Liver (tissue), 9 donors: ENCODE data around the gene CFAP97D2. TPM values are rescaled to one million over a fixed set of nuclear protein-coding genes. Genes with fewer than 3 reads are reported as not detected.

ENCODE experiments used
- DNase-seq: peaks from one replicate; pipeline ENCODE4 v3.0.0-alpha.2; 2017; ENCODE audit warnings: low spot score
- H3K27ac ChIP-seq, 2 donors: one replicate each; pipeline ENCODE4 v1.7.0; 2013; ENCODE audit warnings: inconsistent platforms in 2 of 2, low read length in 2 of 2, control low read depth in 1 of 2, low read depth in 1 of 2, mild to moderate bottlenecking in 1 of 2
- H3K27me3 ChIP-seq, 4 donors: one replicate each; pipeline versions ENCODE4 v1.6.1 to v1.7.0; 2013; ENCODE audit warnings: low read length in 3 of 4, inconsistent platforms in 1 of 4, mild to moderate bottlenecking in 1 of 4, moderate library complexity in 1 of 4; ENCODE audit not compliant: control insufficient read depth in 4 of 4, insufficient read depth in 4 of 4
- H3K36me3 ChIP-seq, 4 donors: one replicate each; pipeline versions ENCODE4 v1.6.1 to v1.7.0; 2013; ENCODE audit warnings: low read length in 3 of 4, mild to moderate bottlenecking in 3 of 4, low read depth in 1 of 4, moderate library complexity in 1 of 4; ENCODE audit not compliant: control insufficient read depth in 4 of 4, insufficient read depth in 3 of 4
- H3K4me1 ChIP-seq, 4 donors: one replicate each; pipeline versions ENCODE4 v1.6.1 to v1.7.0; 2013; ENCODE audit warnings: low read length in 3 of 4, mild to moderate bottlenecking in 3 of 4, moderate library complexity in 1 of 4; ENCODE audit not compliant: control insufficient read depth in 4 of 4, insufficient read depth in 4 of 4
- H3K4me3 ChIP-seq, 3 donors: one replicate each; pipeline versions ENCODE4 v1.6.1 to v1.7.0; 2013; ENCODE audit warnings: low read length in 3 of 3, control low read depth in 1 of 3, low read depth in 1 of 3, mild to moderate bottlenecking in 1 of 3
- H3K9ac ChIP-seq, 2 donors: one replicate each; pipeline ENCODE4 v1.7.0; 2013; ENCODE audit warnings: low read length in 2 of 2, mild to moderate bottlenecking in 2 of 2, moderate library complexity in 2 of 2, control low read depth in 1 of 2, low read depth in 1 of 2
- H3K9me3 ChIP-seq, 4 donors: one replicate each; pipeline versions ENCODE4 v1.6.1 to v1.7.0; 2013; ENCODE audit warnings: low read length in 3 of 4; ENCODE audit not compliant: control insufficient read depth in 4 of 4
- FOXA1 ChIP-seq: IDR thresholded peaks from 2 replicates; pipeline ENCODE4 v1.6.1; 2016; ENCODE audit warnings: antibody characterized with exemption
- FOXA2 ChIP-seq: IDR thresholded peaks from 2 replicates; pipeline ENCODE4 v1.6.1; 2016; ENCODE audit warnings: antibody characterized with exemption
- HNF4A ChIP-seq, 2 donors: conservative IDR thresholded peaks; 2 replicates each; pipeline ENCODE4 v1.6.1; 2016; ENCODE audit warnings: antibody characterized with exemption in 2 of 2, mild to moderate bottlenecking in 2 of 2
- JUND ChIP-seq, 2 donors: IDR thresholded peaks; 2 replicates each; pipeline ENCODE4 v1.6.1; 2016; ENCODE audit warnings: antibody characterized with exemption in 2 of 2
- NR2F2 ChIP-seq: IDR thresholded peaks from 2 replicates; pipeline ENCODE4 v1.6.1; 2016; ENCODE audit warnings: antibody characterized with exemption
- RAD21 ChIP-seq, 2 donors: IDR thresholded peaks; 2 replicates each; pipeline ENCODE4 v1.6.1; 2016; ENCODE audit warnings: antibody characterized with exemption in 2 of 2, mild to moderate bottlenecking in 2 of 2
- RXRA ChIP-seq, 2 donors: IDR thresholded peaks; 2 replicates each; pipeline ENCODE4 v1.6.1; 2017 to 2018; ENCODE audit warnings: antibody characterized with exemption in 2 of 2, mild to moderate bottlenecking in 1 of 2
- SP1 ChIP-seq: IDR thresholded peaks from 2 replicates; pipeline ENCODE4 v1.6.1; 2018; ENCODE audit warnings: antibody characterized with exemption, mild to moderate bottlenecking
- TAF1 ChIP-seq: conservative IDR thresholded peaks from 2 replicates; pipeline ENCODE4 v1.6.1; 2016; ENCODE audit warnings: antibody characterized with exemption, mild to moderate bottlenecking
- YY1 ChIP-seq: IDR thresholded peaks from 2 replicates; pipeline ENCODE4 v1.6.1; 2016; ENCODE audit warnings: antibody characterized with exemption, mild to moderate bottlenecking
- ZBTB33 ChIP-seq: IDR thresholded peaks from 2 replicates; pipeline ENCODE4 v1.6.1; 2016; ENCODE audit warnings: antibody characterized with exemption
- WGBS: extraction: QIAGEN DNeasy Blood & Tissue Kit; methylation state at CpG from one replicate; pipeline ENCODE4 v1.1.7; 2013; 5-methylcytosine and 5-hydroxymethylcytosine counted together
- polyA plus RNA-seq, 2 donors: library from polyadenylated mRNA; stranded (reverse) in 1 of 2; unstranded in 1 of 2; fragments of 200-250 nt in 1 of 2; fragments of >200 nt in 1 of 2; fragmentation: Nextera tagmentation in 1 of 2; extraction: Ambion mirVana in 1 of 2; gene quantifications; one replicate each; pipeline versions ENCODE4 v1.2.1 to v1.2.3, GENCODE V29; 2013 to 2015
- total RNA-seq, 2 donors: library from RNA; depleted of rRNA; stranded (reverse); fragments of >200 nt; gene quantifications; one replicate each; pipeline ENCODE4 v1.2.3, GENCODE V29; 2014
- TF ChIP-seq, protein P1 (sequence below): fragments of 150-350 bp; IDR thresholded peaks from 2 replicates; pipeline ENCODE4 v1.5.1; 2017; ENCODE audit warnings: improper control_type of control experiment, low read depth, low read length; ENCODE audit not compliant: missing input control
- TF ChIP-seq, protein P2 (sequence below): IDR thresholded peaks from 2 replicates; pipeline ENCODE4 v1.6.1; 2016; ENCODE audit warnings: antibody characterized with exemption
- TF ChIP-seq, protein P3 (sequence below): IDR thresholded peaks from 2 replicates; pipeline ENCODE4 v1.6.1; 2016; ENCODE audit warnings: antibody characterized with exemption
- donor health status: healthy.
- donor health status: healthy.
- donor health status: healthy.
- donor health status: healthy.
- donor health status: healthy.

Gene CFAP97D2
- total and polyA plus RNA-seq, 4 donors, result not detected

DNA sequence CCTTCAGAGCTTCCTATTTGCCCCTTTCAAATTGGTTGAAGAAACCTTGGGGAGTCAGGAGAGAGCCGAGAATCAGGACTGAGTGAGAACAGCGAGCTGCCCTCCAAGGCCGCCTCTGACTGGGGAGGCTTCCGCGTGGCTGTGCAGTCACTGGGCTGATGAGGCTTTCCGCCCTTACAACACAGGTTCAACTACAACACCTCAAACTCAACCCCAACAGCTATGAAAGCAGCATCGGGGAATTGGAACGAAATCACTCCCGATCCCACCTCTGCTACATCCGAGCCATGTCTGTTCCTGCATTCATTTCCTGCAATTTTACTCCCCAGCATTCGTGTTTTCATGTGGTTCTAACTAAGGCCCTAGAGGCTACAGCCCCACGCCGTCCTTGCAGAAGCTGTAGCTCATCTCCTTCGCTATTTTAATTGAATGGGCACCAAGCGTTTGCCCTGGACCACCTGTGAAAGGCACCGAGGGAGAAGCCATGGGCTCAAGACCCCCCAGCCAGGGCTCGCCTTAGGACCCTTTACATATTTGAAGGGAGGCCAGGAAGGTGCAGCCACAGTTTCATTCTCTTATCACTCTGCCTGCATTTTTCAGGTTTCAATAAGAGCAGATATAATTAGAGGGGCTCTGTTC is 34.3 kb upstream of the CFAP97D2 start:
- Histone ChIP-seq H3K9me3 (no peaks in the 10 kb centered on the region), H3K4me1 (no peaks in the 10 kb centered on the region), H3K36me3 (no peaks in the 10 kb centered on the region), H3K9ac (no peak overlapping the region), H3K27me3 (no peaks in the 10 kb centered on the region), H3K27ac (no peak overlapping the region), H3K4me3 (no peak overlapping the region)
- TF ChIP-seq, protein P1, sequence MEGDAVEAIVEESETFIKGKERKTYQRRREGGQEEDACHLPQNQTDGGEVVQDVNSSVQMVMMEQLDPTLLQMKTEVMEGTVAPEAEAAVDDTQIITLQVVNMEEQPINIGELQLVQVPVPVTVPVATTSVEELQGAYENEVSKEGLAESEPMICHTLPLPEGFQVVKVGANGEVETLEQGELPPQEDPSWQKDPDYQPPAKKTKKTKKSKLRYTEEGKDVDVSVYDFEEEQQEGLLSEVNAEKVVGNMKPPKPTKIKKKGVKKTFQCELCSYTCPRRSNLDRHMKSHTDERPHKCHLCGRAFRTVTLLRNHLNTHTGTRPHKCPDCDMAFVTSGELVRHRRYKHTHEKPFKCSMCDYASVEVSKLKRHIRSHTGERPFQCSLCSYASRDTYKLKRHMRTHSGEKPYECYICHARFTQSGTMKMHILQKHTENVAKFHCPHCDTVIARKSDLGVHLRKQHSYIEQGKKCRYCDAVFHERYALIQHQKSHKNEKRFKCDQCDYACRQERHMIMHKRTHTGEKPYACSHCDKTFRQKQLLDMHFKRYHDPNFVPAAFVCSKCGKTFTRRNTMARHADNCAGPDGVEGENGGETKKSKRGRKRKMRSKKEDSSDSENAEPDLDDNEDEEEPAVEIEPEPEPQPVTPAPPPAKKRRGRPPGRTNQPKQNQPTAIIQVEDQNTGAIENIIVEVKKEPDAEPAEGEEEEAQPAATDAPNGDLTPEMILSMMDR, result no peak
- TF ChIP-seq RXRA (IDR thresholded peaks at IDR 0.05) (no peak), ZBTB33 (no peak), SP1 (no peak), FOXA2 (no peak), JUND (IDR thresholded peaks at IDR 0.05) (no peak), FOXA1 (no peak)
- TF ChIP-seq, protein P2, sequence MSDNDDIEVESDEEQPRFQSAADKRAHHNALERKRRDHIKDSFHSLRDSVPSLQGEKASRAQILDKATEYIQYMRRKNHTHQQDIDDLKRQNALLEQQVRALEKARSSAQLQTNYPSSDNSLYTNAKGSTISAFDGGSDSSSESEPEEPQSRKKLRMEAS, result no peak
- TF ChIP-seq, protein P3, sequence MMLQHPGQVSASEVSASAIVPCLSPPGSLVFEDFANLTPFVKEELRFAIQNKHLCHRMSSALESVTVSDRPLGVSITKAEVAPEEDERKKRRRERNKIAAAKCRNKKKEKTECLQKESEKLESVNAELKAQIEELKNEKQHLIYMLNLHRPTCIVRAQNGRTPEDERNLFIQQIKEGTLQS, result no peak
- WGBS, result 90% methylated on average over 17 of the region's 17 CpGs
- DNase-seq, result no peak

DNA sequence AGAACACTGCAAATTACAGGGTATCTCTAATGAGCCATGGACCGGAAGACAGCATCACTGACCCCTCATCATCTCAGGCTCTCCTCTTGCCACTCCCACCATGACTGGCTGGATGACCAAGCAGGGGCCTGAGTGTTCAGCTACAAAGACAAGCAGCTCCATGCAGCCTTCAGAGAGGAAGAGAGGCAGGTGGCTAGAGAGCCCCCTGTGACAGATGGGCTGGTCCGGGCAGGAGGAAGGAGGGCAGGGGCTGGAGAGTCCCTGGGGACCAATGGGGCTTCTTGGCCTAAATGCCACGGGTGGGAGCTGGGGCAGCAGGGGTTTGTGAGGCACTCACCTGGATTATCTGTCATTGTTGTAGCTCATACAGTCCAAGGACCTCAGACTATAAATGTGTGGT is 33.8 kb upstream of the CFAP97D2 start:
- no peak for DNase-seq
- no peak overlapping the region for H3K27ac ChIP-seq
- no peaks in the 10 kb centered on the region for H3K36me3 ChIP-seq
- H3K4me1 ChIP-seq, result no peaks in the 10 kb centered on the region
- TF ChIP-seq RXRA (IDR thresholded peaks at IDR 0.05) (no peak), HNF4A (conservative IDR thresholded peaks at IDR 0.05) (no peak), FOXA2 (no peak), YY1 (no peak), NR2F2 (no peak), SP1 (no peak), FOXA1 (no peak), RAD21 (IDR thresholded peaks at IDR 0.05) (no peak), ZBTB33 (no peak), TAF1 (no peak)
- TF ChIP-seq, protein P2, result no peak
- TF ChIP-seq, protein P3, result no peak
- TF ChIP-seq, protein P1, result no peak
- 66% methylated on average over 3 of the region's 3 CpGs for WGBS
- no peak overlapping the region for H3K9ac ChIP-seq
- no peak overlapping the region for H3K4me3 ChIP-seq
- no peaks in the 10 kb centered on the region for H3K27me3 ChIP-seq
- no peaks in the 10 kb centered on the region for H3K9me3 ChIP-seq
